KMS-11 (cell line): Measurements from ENCODE around the gene PDE11A.

Experiments used
- H2AFZ ChIP-seq: fragments of 200-600 bp; sonication (generic); 2 replicates; pipeline ENCODE4 v1.6.1; 2016; ENCODE audit warnings: antibody characterized with exemption, mixed run types, low read depth
- H3K27ac ChIP-seq: fragments of 200-600 bp; sonication (generic); 2 replicates; pipeline ENCODE4 v1.6.1; 2016; ENCODE audit warnings: mild to moderate bottlenecking, mixed run types
- H3K27me3 ChIP-seq: fragments of 200-600 bp; sonication (generic); 2 replicates; pipeline ENCODE4 v1.6.1; 2017; ENCODE audit warnings: mild to moderate bottlenecking, low read depth, mixed run types, moderate library complexity; ENCODE audit not compliant: insufficient read depth
- H3K36me3 ChIP-seq: fragments of 200-600 bp; sonication (generic); 2 replicates; pipeline ENCODE4 v1.6.1; 2017; ENCODE audit warnings: mild to moderate bottlenecking, mixed run types; ENCODE audit not compliant: insufficient read depth
- H3K4me1 ChIP-seq: fragments of 200-600 bp; sonication (generic); 2 replicates; pipeline ENCODE4 v1.6.1; 2016; ENCODE audit warnings: mild to moderate bottlenecking, low read depth, mixed run types; ENCODE audit not compliant: poor library complexity, severe bottlenecking
- H3K4me2 ChIP-seq: fragments of 200-600 bp; sonication (generic); 2 replicates; pipeline ENCODE4 v1.7.0; 2016; ENCODE audit warnings: mild to moderate bottlenecking, mixed run types
- H3K4me3 ChIP-seq: fragments of 200-600 bp; sonication (generic); IDR thresholded peaks from 2 replicates; pipeline ENCODE4 v1.6.1; 2017; ENCODE audit warnings: low read depth, low read length, mixed read lengths; ENCODE audit not compliant: insufficient read depth
- H3K79me2 ChIP-seq: fragments of 200-600 bp; sonication (generic); 2 replicates; pipeline ENCODE4 v1.6.1; 2016; ENCODE audit warnings: low read depth, mixed run types; ENCODE audit not compliant: insufficient read depth
- H3K9ac ChIP-seq: fragments of 200-600 bp; sonication (generic); 2 replicates; pipeline ENCODE4 v1.6.1; 2016; ENCODE audit warnings: mild to moderate bottlenecking, mixed run types
- H4K20me1 ChIP-seq: fragments of 200-600 bp; sonication (generic); 2 replicates; pipeline ENCODE4 v1.6.1; 2016; ENCODE audit warnings: mild to moderate bottlenecking, mixed run types; ENCODE audit not compliant: insufficient read depth
- CTCF ChIP-seq: fragments of 200-600 bp; sonication (generic); conservative IDR thresholded peaks from 2 replicates; pipeline ENCODE4 v1.6.1; 2017; ENCODE audit warnings: low read depth, mild to moderate bottlenecking, antibody characterized with exemption, low read length, moderate library complexity, mixed read lengths

PDE11A gene

GRCh38 chr2:177640423-177640822 is 432.2 kb downstream of the PDE11A start:
- Histone ChIP-seq H3K27me3 (no peaks in the 10 kb centered on the region), H3K79me2 (no peaks in the 10 kb centered on the region), H3K4me1 (no peaks in the 10 kb centered on the region), H3K9ac (no peak overlapping the region), H2AFZ (no peak overlapping the region), H3K4me3 (no peak overlapping the region), H3K4me2 (no peak overlapping the region), H3K27ac (no peak overlapping the region), H3K36me3 (no peaks in the 10 kb centered on the region), H4K20me1 (no peaks in the 10 kb centered on the region)
- TF ChIP-seq CTCF = no peak

GRCh38 chr2:177639262-177639914 is 433.2 kb downstream of the PDE11A start:
- Histone ChIP-seq H3K4me2 (no peak overlapping the region), H2AFZ (no peak overlapping the region), H3K9ac (no peak overlapping the region), H3K79me2 (no peaks in the 10 kb centered on the region), H3K27me3 (no peaks in the 10 kb centered on the region), H4K20me1 (no peaks in the 10 kb centered on the region), H3K27ac (no peak overlapping the region), H3K36me3 (no peaks in the 10 kb centered on the region), H3K4me1 (no peaks in the 10 kb centered on the region), H3K4me3 (no peak overlapping the region)
- TF ChIP-seq CTCF = no peak

GRCh38 chr2:177638507-177638906 is 434.1 kb downstream of the PDE11A start:
- no peaks in the 10 kb centered on the region for H3K36me3 ChIP-seq
- H3K4me1 ChIP-seq = no peaks in the 10 kb centered on the region
- TF ChIP-seq CTCF = no peak
- no peak overlapping the region for H3K27ac ChIP-seq
- H3K4me2 ChIP-seq = no peak overlapping the region
- H4K20me1 ChIP-seq = no peaks in the 10 kb centered on the region
- H3K79me2 ChIP-seq = no peaks in the 10 kb centered on the region
- H3K4me3 ChIP-seq = no peak overlapping the region
- H2AFZ ChIP-seq = no peak overlapping the region
- H3K27me3 ChIP-seq = no peaks in the 10 kb centered on the region
- no peak overlapping the region for H3K9ac ChIP-seq

- H3K4me3 ChIP-seq = no peak overlapping the region
- H3K9ac ChIP-seq = no peak overlapping the region
- no peak overlapping the region for H2AFZ ChIP-seq
- no peak overlapping the region for H3K4me2 ChIP-seq
- H3K36me3 ChIP-seq = no peaks in the 10 kb centered on the region
- H3K79me2 ChIP-seq = no peaks in the 10 kb centered on the region
- H3K4me1 ChIP-seq = no peaks in the 10 kb centered on the region
- no peaks in the 10 kb centered on the region for H3K27me3 ChIP-seq
- no peak overlapping the region for H3K27ac ChIP-seq
- no peak for TF ChIP-seq CTCF
- no peaks in the 10 kb centered on the region for H4K20me1 ChIP-seq
Observed at GRCh38 chr2:177636672-177637071, 435.9 kb downstream of the PDE11A start.
